ENCODE data around the gene SINHCAF.

SINHCAF gene

GRCh38 chr12:31234053-31234840 is 91.7 kb downstream of the SINHCAF start:
- DNase-seq (ENCODE audit: low read depth, low spot score): no peak

- DNase-seq (ENCODE audit: low read depth, low spot score): no peak
Measured at GRCh38 chr12:31233061-31233730, 92.8 kb downstream of the SINHCAF start.

- DNase-seq (ENCODE audit: low read depth, low spot score): no peak
Measured at GRCh38 chr12:31232361-31232965, 93.5 kb downstream of the SINHCAF start.

- no peak for DNase-seq (ENCODE audit: low read depth, low spot score)
Measured at GRCh38 chr12:31231611-31232360, 94.2 kb downstream of the SINHCAF start.
